ENCODE measurements around the gene TMEM141.
"Not testable (repeated sequence)": the region's sequence is repeated elsewhere in the genome, so short reads cannot be mapped to it uniquely, and the experiment has no call there.

The TMEM141 gene

DNA sequence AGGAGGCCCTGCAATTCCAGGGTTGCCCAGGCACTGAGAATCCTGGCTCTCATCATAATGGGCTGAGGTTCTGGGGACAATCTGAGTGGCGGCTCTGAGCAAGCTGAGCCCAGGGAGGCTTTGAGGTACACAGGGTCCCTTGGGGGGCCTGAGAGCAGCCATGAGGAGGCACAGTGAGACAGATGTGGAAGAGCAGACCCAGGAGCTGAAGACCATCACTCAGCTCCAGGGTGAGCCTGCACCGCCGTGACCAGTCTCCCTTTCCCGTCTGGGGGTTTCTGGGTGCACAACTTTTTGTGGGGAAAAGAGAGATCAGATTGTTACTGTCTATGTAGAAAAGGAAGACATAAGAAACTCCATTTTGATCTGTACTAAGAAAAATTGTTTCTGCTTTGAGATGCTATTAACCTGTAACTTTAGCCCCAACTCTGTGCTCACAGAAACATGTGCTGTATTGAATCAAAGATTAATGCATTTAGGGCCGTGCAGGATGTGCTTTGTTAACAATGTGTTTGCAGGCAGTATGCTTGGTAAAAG is 5.2 kb downstream of the TMEM141 start, which contains the start of gene CCDC183:
Gene CCDC183 (plus strand): TSS at position 101 of the 537 bp plus-strand sequence. CDS start 60 bp downstream, at position 161.
- DNase-seq = no peak

DNA sequence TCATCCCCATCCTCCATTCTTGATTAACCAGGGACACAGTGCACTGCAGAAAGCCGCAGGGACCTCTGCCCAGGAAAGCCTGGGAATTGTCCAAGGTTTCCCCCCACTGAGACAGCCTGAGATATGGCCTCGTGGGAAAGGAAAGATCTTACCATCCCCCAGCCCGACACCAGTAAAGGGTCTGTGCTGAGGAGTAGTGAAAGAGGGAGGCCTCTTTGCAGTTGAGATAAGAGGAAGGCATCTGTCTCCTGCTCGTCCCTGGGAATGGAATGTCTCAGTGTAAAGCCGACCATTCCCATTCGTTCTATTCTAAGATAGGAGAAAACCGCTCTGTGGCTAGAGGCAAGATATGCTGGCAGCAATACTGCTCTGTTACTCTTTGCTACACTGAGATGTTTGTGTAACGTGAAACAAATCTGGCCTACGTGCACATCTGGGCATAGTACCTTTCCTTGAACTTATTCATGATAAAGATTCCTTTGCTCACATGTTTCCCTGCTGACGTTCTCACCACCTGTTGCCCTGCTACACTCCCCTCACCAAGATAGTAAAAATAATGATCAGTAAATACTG is 5.7 kb downstream of the TMEM141 start:
- not testable (repeated sequence) for DNase-seq

- DNase-seq = no peak
Observed at GRCh38 chr9:136798708-136799078, 7.5 kb downstream of the TMEM141 start.

DNA sequence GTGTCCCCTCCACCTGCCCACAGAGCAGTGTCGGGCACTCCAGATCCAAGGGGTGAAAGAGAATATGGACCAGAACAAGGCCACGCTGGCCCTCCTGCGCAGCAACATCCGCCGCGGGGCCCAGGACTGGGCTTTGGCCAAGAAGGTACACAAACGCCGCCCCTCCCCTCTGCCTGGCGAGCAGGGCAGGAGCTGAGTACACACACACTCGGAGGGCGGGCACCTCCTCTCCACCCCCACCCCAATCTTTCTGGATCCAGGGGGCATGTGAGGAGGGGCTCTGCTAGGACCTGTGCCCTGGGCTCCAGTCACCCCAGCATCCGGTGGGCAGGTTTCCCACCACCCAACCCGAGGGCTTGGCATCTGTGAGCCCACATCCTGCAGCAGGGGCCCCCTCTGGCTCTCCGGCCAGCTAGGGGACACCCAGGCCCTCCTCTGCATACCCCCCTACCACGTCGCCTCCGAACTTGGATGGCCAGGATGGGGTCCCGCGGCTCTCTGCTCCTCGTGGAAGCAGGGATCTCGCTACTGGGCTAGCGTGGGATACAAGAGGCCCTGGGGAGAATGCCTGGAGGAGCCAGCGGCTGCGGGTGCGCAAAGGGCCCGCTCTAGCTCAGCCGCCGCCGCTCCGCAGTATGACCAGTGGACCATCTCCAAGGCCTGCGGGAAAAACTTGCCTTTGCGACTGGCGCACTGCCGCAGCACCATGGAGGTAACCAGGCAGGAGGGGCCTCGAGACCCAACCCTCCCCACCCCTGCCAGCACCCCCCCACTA is 8.1 kb downstream of the TMEM141 start:
- DNase-seq = no peak

GRCh38 chr9:136799854-136800657 is 8.9 kb downstream of the TMEM141 start:
- DNase-seq = peak; percentile 90

- DNase-seq = no peak
Observed at GRCh38 chr9:136802321-136802720, 11.2 kb downstream of the TMEM141 start.

DNA sequence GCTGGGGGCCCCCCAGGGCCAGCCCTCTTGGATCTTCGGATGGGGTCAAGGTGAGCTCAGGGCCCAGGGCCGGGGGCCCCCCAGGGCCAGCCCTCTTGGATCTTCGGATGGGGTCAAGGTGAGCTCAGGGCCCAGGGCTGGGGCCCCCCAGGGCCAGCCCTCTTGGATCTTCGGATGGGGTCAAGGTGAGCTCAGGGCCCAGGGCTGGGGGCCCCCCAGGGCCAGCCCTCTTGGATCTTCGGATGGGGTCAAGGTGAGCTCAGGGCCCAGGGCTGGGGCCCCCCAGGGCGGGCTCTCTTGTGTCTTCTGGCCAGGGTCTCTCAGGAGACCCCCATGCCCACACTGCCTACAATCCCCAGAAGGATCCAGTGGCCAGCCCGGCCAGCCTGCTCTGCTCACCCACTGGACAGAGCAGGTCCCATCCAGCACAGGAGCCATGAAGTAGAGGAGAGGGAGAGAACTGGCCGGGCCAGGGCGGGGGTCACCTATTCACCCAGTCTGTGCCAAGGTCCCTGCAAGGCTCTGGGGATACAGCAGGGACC is 11.9 kb downstream of the TMEM141 start:
- DNase-seq = not testable (repeated sequence)

- DNase-seq = no peak
Observed at GRCh38 chr9:136803551-136804508, 12.7 kb downstream of the TMEM141 start.

- DNase-seq = no peak
Observed at GRCh38 chr9:136804509-136805206, 13.5 kb downstream of the TMEM141 start.

GRCh38 chr9:136805207-136805740 is 14.1 kb downstream of the TMEM141 start:
- no peak for DNase-seq

DNA sequence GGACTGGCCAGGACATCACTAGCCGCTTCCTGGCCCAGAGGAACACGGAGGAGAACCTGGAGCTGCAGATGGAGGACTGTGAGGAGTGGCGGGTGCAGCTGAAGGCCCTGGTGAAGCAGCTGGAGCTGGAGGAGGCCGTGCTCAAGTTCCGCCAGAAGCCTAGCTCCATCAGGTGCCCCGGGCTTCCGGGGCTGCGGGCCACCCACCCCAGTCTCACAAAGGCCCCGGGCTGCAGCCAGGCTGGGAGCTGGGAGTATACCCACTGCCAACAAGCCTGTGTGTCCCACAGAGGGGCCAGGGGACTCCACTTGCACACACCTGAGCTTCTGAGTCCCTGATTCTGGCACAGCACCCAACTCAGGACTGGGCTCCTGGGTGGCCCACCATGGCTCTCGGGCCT is 14.9 kb downstream of the TMEM141 start:
- DNase-seq = no peak

- no peak for DNase-seq
Observed at GRCh38 chr9:136806631-136807201, 15.6 kb downstream of the TMEM141 start.

DNA sequence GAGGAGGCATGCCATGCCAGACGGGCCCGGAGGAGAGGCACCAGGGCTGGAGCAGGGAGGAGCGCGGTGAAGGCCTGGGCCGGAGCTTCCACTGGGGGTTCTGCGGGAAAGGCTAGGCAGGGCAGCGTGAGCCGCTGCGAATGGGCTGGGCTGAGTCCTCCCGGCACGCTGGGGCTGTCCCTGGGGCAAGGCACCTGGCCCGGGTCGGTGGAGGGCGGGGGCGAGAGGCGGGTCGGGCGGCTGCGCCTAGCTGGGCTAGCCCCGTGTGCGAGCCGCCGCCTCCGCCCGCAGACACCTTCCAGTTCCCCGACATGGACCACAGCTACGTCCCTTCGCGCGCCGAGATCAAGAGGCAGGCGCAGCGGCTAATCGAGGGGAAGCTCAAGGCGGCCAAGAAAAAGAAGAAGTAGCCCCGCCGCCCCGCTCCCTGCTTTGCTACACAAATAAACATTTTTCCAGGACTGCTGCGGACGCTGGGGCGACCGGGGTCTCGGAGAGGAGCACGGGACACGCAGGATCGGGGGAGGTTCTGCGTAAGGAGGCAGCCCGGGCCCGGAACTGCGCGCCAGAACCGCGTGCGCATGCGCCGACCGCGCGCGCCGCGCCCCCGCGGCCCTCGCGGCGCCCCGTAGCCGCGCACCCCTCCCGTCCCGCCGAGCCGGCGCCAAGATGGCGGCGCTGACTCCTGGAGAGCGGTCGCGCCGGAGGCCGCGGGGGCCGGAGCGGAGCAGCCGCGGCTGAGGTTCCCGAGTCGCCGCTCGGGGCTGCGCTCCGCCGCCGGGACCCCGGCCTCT is 16.3 kb downstream of the TMEM141 start, which contains the start of gene RABL6:
Gene RABL6 (plus strand): TSS at position 668 of the 794 bp plus-strand sequence. CDS start 249 bp downstream, outside the sequence.
- peak; percentile 75 for DNase-seq

- DNase-seq = peak; percentile 46
Observed at GRCh38 chr9:136808075-136808805, 17.1 kb downstream of the TMEM141 start.

DNA sequence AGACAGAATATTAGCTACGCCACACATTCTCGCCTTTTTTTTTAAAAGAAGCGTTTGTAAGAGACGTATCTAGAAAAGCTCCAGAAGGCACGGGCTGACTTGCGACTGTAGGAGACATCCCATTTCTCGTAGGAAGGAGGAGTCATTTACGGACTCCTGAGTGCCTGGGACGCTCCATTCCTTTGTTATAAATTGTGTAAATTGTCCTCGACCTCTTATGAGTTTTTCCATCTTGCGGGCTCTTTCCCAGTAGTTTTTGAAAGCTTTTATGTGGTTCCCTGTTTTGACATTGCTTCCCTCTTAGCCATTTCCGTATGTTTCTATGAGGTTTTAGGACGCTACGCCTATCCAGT is 17.6 kb downstream of the TMEM141 start:
- no peak for DNase-seq

DNA sequence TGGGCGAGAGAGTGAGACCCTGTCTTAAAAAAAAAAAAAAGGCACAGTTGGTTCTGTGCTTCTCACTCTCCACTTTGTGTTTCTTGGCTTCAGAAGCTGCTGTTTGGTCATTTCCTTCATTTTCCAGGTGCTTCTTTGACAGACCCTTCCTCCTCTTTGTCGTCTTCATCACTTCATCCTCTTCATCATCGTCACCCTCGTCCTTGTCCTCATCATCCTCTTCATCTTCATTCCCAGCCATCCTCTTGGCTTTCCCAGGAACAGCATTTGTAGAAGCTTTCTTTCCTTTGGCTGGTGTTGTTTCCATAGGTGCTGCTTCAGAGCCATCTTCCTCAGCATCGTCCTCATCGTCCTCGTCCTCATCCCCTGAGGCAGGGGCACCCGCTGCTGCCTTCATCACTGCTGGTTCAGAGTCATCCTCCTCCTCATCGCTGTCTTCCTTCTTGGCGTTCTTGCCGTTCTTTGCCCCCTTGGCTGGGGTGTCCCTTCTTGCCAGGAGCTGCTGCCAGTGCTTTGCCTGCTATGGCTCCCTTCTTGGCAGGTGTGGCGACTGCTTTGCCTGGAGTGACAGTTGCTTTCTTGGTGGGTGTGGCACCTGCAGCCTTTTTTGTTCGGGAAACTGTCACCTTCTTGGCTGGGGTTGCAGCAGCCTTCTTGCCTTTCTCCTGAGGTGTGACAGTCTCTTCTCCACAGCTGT is 23.7 kb downstream of the TMEM141 start:
- no peak for DNase-seq

GRCh38 chr9:136815422-136815782 is 24.3 kb downstream of the TMEM141 start:
- no peak for DNase-seq

Measured in stimulated activated naive CD4-positive, alpha-beta T cell treated with Interleukin-2 at 50 U/mL for 16 hours (primary cell).